Upper lobe of right lung (tissue), 1 donor: ENCODE data around the gene RPS6KL1. TPM values are rescaled to one million over a fixed set of nuclear protein-coding genes. Genes with fewer than 3 reads are reported as not detected.
"Not testable (repeated sequence)": the region's sequence is repeated elsewhere in the genome, so short reads cannot be mapped to it uniquely, and the experiment has no call there.

Experiments
- ATAC-seq: fragments of 200-7000 bp; cut with Tn5 transposase; one replicate; pipeline ENCODE4 v1.9.1; 2020; ENCODE audit warnings: mild to moderate bottlenecking, moderate library complexity
- DNase-seq: peaks from one replicate; pipeline ENCODE4 v3.0.0-alpha.2; 2020
- H3K27ac ChIP-seq: fragments of 200-600 bp; one replicate; pipeline ENCODE4 v1.8.0; 2022
- H3K27me3 ChIP-seq: fragments of 200-600 bp; one replicate; pipeline ENCODE4 v1.8.0; 2022; ENCODE audit warnings: mild to moderate bottlenecking
- H3K36me3 ChIP-seq: fragments of 200-600 bp; one replicate; pipeline ENCODE4 v1.8.0; 2022
- H3K4me1 ChIP-seq: fragments of 200-600 bp; one replicate; pipeline ENCODE4 v1.8.0; 2022
- H3K4me3 ChIP-seq: fragments of 200-600 bp; one replicate; pipeline ENCODE4 v1.8.0; 2022; ENCODE audit warnings: mild to moderate bottlenecking
- H3K9me3 ChIP-seq: fragments of 200-600 bp; one replicate; pipeline ENCODE4 v1.8.0; 2022
- intact Hi-C: fragments of 100-400 bp; cut with DNase I; formaldehyde crosslinking; loops from one replicate; pipeline ENCODE4 v1.11.0; 2022
- total RNA-seq: library from RNA; stranded (reverse); fragmentation: NEBNext Ultra II Directional; extraction: Animal tissue kit (Norgen Biotek cat#: 25700); gene quantifications from one replicate; pipeline ENCODE4 v1.2.1, GENCODE V29; 2021
- TF ChIP-seq, protein P1 (sequence below): fragments of 200-600 bp; IDR thresholded peaks from one replicate; pipeline ENCODE4 v1.8.0; 2022; ENCODE audit warnings: antibody characterized with exemption
- donor health status: DM: no; HTN: yes; CAD: no; lungs with severe emphysema.

The RPS6KL1 gene
- total RNA-seq, 1 donor from 2014 or later: 5.1 TPM

DNA sequence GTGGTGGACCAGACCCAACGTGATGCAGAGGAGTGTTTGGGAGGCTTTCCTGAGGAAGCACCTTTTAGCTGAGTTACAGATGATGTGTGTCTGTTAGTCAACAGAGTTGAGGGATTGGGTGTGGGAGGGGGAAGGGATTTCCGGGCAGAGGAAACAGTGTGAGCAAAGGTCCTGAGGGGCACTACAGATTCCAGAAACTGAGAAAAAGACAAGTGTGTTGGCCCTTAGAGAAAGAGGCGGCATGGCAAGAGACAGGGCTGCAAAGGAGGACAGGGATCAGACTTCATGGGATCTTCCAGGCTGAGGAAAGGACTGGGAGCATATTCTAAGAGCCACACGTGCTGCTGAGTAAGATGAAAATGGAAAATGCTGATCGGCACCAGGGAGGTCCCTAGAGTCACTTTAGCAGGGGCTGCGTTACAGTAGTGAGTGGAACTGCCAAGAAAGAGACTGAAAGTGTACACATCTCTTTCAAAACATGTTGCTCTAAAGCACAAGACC lies 9.4 kb upstream of the RPS6KL1 start:
- peak; percentile 37 for ATAC-seq

DNA sequence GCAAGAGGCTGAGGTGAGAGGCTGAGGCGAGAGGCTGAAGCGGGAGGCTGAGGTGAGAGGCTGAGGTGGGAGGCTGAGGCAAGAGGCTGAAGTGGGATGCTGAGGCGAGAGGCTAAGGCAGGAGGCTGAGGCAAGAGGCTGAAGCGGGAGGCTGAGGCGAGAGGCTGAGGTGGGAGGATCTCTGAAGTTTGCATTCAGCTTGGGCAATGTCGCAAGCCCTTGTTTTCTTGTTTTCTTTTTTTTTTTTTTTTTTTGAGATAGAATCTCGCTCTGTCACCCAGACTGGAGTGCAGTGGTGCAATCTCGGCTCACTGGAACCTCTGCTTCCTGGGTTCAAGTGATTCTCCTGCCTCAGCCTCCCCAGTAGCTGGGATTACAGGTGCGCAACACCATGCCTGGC lies 8.7 kb upstream of the RPS6KL1 start:
- H3K4me3 ChIP-seq, DNase-seq, H3K9me3 ChIP-seq, H3K36me3 ChIP-seq, H3K27me3 ChIP-seq, H3K27ac ChIP-seq, ATAC-seq, intact Hi-C loops: not testable (repeated sequence)
- H3K4me1 ChIP-seq: peaks cover 25% of the 10 kb centered on the region

More for the DNA sequence above, 9.4 kb upstream of the RPS6KL1 start:
- intact Hi-C loops: no loop called here
- Histone ChIP-seq H3K36me3 (no peaks in the 10 kb centered on the region), H3K27ac (peak overlapping the region; percentile 24), H3K27me3 (no peaks in the 10 kb centered on the region), H3K4me3 (no peak overlapping the region), H3K4me1 (peaks cover 25% of the 10 kb centered on the region), H3K9me3 (no peaks in the 10 kb centered on the region)
- no peak for DNase-seq
- TF ChIP-seq, protein P1, sequence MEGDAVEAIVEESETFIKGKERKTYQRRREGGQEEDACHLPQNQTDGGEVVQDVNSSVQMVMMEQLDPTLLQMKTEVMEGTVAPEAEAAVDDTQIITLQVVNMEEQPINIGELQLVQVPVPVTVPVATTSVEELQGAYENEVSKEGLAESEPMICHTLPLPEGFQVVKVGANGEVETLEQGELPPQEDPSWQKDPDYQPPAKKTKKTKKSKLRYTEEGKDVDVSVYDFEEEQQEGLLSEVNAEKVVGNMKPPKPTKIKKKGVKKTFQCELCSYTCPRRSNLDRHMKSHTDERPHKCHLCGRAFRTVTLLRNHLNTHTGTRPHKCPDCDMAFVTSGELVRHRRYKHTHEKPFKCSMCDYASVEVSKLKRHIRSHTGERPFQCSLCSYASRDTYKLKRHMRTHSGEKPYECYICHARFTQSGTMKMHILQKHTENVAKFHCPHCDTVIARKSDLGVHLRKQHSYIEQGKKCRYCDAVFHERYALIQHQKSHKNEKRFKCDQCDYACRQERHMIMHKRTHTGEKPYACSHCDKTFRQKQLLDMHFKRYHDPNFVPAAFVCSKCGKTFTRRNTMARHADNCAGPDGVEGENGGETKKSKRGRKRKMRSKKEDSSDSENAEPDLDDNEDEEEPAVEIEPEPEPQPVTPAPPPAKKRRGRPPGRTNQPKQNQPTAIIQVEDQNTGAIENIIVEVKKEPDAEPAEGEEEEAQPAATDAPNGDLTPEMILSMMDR: no peak

DNA sequence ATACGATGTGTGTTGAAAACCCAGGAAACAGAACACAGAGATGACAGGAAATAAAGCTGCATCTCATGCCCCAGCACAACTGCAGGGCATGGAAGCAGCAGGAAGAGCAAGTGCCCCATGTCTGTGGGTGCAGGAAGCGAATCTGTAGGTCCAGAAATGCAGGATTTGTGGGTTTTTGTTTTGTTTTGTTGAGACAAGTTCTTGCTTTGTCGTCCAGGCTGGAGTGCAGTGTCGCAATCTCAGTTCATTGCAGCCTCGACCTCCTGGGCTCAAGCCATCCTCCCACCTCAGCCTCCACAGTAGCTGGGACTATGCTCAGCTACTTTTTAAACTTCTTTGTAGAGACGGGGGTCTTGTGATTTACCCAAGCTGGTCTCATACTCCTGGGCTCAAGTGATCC lies 6.2 kb upstream of the RPS6KL1 start:
- Histone ChIP-seq H3K9me3 (no peaks in the 10 kb centered on the region), H3K36me3 (no peaks in the 10 kb centered on the region), H3K27me3 (no peaks in the 10 kb centered on the region), H3K4me1 (peaks cover 16% of the 10 kb centered on the region), H3K4me3 (no peak overlapping the region), H3K27ac (no peak overlapping the region)
- ATAC-seq (no peak), DNase-seq (no peak)
- intact Hi-C loops: no loop called here
- TF ChIP-seq, protein P1: no peak

DNA sequence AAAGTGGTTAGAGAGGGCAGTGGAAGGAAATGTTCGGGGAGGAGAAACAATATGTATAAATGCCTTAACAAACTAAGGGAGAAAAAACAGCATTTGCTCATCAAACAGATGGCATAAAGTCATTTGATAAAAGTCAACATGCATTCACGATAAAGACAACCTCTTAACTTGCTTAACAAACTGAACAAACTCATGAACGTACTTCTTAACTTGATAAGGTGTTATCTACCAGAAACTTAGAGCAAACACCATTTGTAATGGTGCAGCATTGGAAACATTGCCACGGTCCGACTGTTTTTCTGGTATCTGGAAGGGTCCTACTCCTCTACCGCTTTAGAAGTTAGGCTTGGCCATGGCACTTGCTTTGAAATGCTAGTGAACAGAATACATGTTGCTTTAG lies 4.2 kb upstream of the RPS6KL1 start:
- intact Hi-C loops: no loop called here
- H3K27me3 ChIP-seq: no peaks in the 10 kb centered on the region
- no peaks in the 10 kb centered on the region for H3K36me3 ChIP-seq
- H3K4me1 ChIP-seq: peaks cover 4% of the 10 kb centered on the region
- no peak for DNase-seq
- TF ChIP-seq, protein P1: no peak
- no peak overlapping the region for H3K27ac ChIP-seq
- ATAC-seq: no peak
- no peak overlapping the region for H3K4me3 ChIP-seq
- H3K9me3 ChIP-seq: no peaks in the 10 kb centered on the region

DNA sequence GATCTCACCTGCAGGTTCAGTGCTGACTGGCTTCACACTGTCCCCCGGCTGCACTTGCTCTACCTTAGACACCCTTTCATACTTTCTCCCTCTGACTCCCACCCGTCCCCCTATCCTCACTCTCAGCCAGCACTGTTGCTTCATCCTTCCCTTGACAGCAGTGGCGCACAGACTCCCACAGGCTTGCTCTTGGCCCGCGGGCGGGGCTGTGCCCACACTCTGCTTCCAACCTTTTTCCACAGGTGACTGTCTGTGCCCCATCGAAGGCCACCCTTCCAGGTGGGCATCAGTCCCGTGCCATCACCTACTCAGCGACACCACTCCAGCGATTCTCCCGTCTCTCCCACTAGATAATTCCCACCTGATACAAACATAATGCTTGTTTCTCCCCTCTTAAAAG lies 1.0 kb upstream of the RPS6KL1 start:
- TF ChIP-seq, protein P1: no peak
- peak; percentile 40 for DNase-seq
- Histone ChIP-seq H3K36me3 (no peaks in the 10 kb centered on the region), H3K4me3 (no peak overlapping the region), H3K27ac (no peak overlapping the region), H3K27me3 (no peaks in the 10 kb centered on the region), H3K4me1 (peaks cover 4% of the 10 kb centered on the region), H3K9me3 (no peaks in the 10 kb centered on the region)
- intact Hi-C loops: no loop called here
- ATAC-seq: no peak

DNA sequence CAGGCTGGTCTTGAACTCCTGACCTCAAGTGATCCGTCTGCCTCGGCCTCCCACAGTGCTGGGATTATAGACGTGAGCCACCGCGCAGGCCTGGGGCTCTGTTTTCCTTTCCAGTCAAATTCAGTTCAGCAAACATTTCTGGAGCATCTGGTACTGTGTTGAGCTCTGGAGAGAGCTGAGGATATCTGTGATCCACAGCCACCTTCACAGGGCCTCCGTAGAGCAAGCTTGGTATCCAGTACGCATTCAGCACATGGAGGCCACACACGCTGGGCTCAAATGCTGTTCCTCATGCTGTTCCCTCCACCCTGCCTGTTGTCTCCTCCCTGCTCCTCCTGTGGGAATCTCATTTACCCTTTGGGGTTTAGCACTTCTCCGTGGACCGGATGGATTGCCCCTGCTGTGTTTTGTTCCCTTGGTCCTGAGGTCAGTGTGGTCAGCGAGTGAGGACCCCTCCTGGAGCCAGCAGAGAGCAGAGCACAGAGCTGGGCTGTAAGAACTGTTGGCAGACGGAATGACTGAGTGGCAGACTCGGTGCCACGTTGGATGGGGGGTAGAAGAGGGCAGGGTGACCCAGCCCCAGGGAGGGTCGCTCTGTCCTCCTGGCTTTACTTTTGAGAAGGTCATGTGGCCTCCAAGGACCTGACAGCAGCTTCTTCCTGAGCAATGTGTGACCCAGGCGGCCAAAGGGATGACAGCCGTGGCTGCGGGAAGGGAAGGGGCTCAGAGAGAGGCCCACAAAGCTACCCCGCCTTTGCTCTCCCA lies 891 bp downstream of the RPS6KL1 start:
- DNase-seq (no peak), ATAC-seq (no peak)
- peak overlapping the region; percentile 61 for H3K4me3 ChIP-seq
- no peak overlapping the region for H3K27ac ChIP-seq
- no peaks in the 10 kb centered on the region for H3K27me3 ChIP-seq
- no peaks in the 10 kb centered on the region for H3K9me3 ChIP-seq
- no peaks in the 10 kb centered on the region for H3K36me3 ChIP-seq
- intact Hi-C loops: no loop called here
- TF ChIP-seq, protein P1: no peak
- peaks cover 9% of the 10 kb centered on the region for H3K4me1 ChIP-seq
